ENCODE data around the gene COL1A2. TPM values are rescaled to one million over a fixed set of nuclear protein-coding genes. Genes with fewer than 3 reads are reported as not detected.

The COL1A2 gene
- total and polyA plus RNA-seq, 2 experiments from 2014 or later, result 1,836 to 2,200 TPM

DNA sequence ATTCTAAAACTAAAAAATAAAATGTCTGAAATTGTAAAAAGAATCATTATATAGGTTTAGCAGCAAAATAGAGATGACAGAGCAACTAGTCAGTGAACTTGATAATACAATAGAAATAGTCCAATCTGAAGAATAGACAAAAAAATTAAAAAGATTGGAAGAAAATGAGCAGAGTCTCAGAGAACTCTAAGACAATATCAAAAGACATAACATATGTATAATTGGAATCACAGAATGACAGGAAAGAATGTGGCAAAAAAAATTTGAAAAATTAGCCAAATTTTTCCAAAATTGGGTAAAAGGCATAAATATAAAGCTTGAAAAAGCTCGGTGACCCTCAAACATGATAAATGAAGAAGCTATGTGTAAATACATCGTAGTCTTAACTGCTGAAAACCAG is 76.9 kb downstream of the COL1A2 start:
- H3K27ac ChIP-seq, result no peak overlapping the region
- no peaks in the 10 kb centered on the region for H3K9me2 ChIP-seq (replicated peaks; ENCODE audit: insufficient read depth)
- no peaks in the 10 kb centered on the region for H3K27me3 ChIP-seq
- no peak overlapping the region for H2AFZ ChIP-seq
- 85% methylated on average over 2 of the region's 2 CpGs for WGBS (ENCODE audit: low lambda C conversion rate, missing lambda C conversion rate)
- H3K9me3 ChIP-seq (ENCODE audit: low read depth), result peaks cover 10% of the 10 kb centered on the region
- no peaks in the 10 kb centered on the region for H3K79me2 ChIP-seq
- H3K4me2 ChIP-seq, result no peak overlapping the region
- no peaks in the 10 kb centered on the region for H3K36me3 ChIP-seq (replicated peaks; ENCODE audit: insufficient read depth, low read depth)
- no peaks in the 10 kb centered on the region for H4K20me1 ChIP-seq (ENCODE audit: insufficient read depth, poor library complexity, severe bottlenecking)
- DNase-seq (ENCODE audit: low spot score), result no peak
- TF ChIP-seq EZH2phosphoT487 (IDR thresholded peaks at IDR 0.05; ENCODE audit: low read depth, severe bottlenecking, unreplicated experiment) (no peak), EZH2 (IDR thresholded peaks at IDR 0.05; ENCODE audit: borderline replicate concordance) (no peak)
- TF ChIP-seq, protein P1, sequence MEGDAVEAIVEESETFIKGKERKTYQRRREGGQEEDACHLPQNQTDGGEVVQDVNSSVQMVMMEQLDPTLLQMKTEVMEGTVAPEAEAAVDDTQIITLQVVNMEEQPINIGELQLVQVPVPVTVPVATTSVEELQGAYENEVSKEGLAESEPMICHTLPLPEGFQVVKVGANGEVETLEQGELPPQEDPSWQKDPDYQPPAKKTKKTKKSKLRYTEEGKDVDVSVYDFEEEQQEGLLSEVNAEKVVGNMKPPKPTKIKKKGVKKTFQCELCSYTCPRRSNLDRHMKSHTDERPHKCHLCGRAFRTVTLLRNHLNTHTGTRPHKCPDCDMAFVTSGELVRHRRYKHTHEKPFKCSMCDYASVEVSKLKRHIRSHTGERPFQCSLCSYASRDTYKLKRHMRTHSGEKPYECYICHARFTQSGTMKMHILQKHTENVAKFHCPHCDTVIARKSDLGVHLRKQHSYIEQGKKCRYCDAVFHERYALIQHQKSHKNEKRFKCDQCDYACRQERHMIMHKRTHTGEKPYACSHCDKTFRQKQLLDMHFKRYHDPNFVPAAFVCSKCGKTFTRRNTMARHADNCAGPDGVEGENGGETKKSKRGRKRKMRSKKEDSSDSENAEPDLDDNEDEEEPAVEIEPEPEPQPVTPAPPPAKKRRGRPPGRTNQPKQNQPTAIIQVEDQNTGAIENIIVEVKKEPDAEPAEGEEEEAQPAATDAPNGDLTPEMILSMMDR (IDR thresholded peaks at IDR 0.05; ENCODE audit: poor library complexity), result no peak
- H3K4me1 ChIP-seq (ENCODE audit: insufficient read depth), result no peaks in the 10 kb centered on the region
- no peak overlapping the region for H3K4me3 ChIP-seq

DNA sequence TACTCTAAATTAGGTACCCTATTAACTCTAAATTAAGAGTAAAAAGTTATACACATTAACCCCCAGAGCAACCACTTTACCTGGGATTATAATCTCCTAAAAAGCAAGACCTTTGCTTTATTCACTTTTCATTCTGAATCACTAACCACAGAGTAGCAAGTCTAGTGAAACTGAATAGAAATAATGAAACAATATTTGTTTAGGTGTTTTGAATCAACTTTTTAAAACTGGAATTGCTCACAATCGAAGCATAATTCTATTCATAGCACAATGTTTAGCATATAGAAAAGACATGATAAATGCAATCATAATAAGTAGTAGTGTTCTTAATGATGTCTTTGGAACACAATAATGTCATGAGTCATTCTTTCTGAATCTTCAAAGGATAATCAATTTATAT is 77.9 kb downstream of the COL1A2 start:
- WGBS (ENCODE audit: low lambda C conversion rate, missing lambda C conversion rate), result 95% methylated on average over 1 of the region's 1 CpG
- no peak for DNase-seq (ENCODE audit: low spot score)
- Histone ChIP-seq H3K4me3 (no peak overlapping the region), H3K9me3 (ENCODE audit: low read depth) (peaks cover 10% of the 10 kb centered on the region), H2AFZ (no peak overlapping the region), H3K79me2 (no peaks in the 10 kb centered on the region), H3K27me3 (no peaks in the 10 kb centered on the region), H3K27ac (no peak overlapping the region), H4K20me1 (ENCODE audit: insufficient read depth, poor library complexity, severe bottlenecking) (no peaks in the 10 kb centered on the region), H3K9me2 (replicated peaks; ENCODE audit: insufficient read depth) (no peaks in the 10 kb centered on the region), H3K4me1 (ENCODE audit: insufficient read depth) (no peaks in the 10 kb centered on the region), H3K36me3 (replicated peaks; ENCODE audit: insufficient read depth, low read depth) (no peaks in the 10 kb centered on the region), H3K4me2 (no peak overlapping the region)
- no peak for TF ChIP-seq EZH2 (IDR thresholded peaks at IDR 0.05; ENCODE audit: borderline replicate concordance)
- TF ChIP-seq, protein P1 (IDR thresholded peaks at IDR 0.05; ENCODE audit: poor library complexity), result no peak
- TF ChIP-seq EZH2phosphoT487 (IDR thresholded peaks at IDR 0.05; ENCODE audit: low read depth, severe bottlenecking, unreplicated experiment), result no peak

DNA sequence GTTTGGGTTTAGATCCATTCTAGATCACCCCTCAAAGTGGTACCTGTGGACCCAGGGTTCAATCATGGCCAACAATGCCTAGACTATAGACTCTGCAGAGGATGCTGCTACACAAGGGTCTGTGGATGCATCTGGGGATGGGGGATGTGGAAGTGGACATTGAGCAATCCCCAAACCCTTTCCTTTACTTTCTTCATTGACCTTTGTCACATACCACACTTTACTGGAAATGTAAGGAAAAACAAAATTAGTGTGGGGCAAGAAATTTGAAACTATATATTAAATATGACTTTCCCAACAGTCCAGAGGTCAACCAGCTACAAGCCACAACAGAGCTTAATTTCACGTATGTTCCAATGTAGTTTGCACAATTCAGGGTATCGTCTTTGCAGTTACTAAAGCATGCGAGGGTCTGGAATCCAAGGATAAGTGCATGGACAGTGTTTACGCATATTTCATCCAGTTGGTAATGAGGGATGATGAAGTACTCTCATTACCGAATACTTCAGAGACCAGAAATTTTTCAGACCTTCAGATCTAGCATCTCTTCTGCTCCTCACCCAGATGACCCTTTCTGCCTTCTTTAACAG is 81.7 kb downstream of the COL1A2 start:
- H3K9me2 ChIP-seq (replicated peaks; ENCODE audit: insufficient read depth), result no peaks in the 10 kb centered on the region
- DNase-seq (ENCODE audit: low spot score), result no peak
- H3K27ac ChIP-seq, result no peak overlapping the region
- 88% methylated on average over 5 of the region's 5 CpGs for WGBS (ENCODE audit: low lambda C conversion rate, missing lambda C conversion rate)
- H3K4me1 ChIP-seq (ENCODE audit: insufficient read depth), result no peaks in the 10 kb centered on the region
- no peak overlapping the region for H3K4me2 ChIP-seq
- no peaks in the 10 kb centered on the region for H4K20me1 ChIP-seq (ENCODE audit: insufficient read depth, poor library complexity, severe bottlenecking)
- no peaks in the 10 kb centered on the region for H3K27me3 ChIP-seq
- no peak overlapping the region for H2AFZ ChIP-seq
- H3K4me3 ChIP-seq, result no peak overlapping the region
- no peaks in the 10 kb centered on the region for H3K79me2 ChIP-seq
- TF ChIP-seq EZH2phosphoT487 (IDR thresholded peaks at IDR 0.05; ENCODE audit: low read depth, severe bottlenecking, unreplicated experiment), result no peak
- TF ChIP-seq, protein P1 (IDR thresholded peaks at IDR 0.05; ENCODE audit: poor library complexity), result no peak
- TF ChIP-seq EZH2 (IDR thresholded peaks at IDR 0.05; ENCODE audit: borderline replicate concordance), result no peak
- peaks cover 10% of the 10 kb centered on the region for H3K9me3 ChIP-seq (ENCODE audit: low read depth)
- no peaks in the 10 kb centered on the region for H3K36me3 ChIP-seq (replicated peaks; ENCODE audit: insufficient read depth, low read depth)

Data from hepatocyte (in vitro differentiated cells).